Measurements from ENCODE around the gene SOX18.

DNA sequence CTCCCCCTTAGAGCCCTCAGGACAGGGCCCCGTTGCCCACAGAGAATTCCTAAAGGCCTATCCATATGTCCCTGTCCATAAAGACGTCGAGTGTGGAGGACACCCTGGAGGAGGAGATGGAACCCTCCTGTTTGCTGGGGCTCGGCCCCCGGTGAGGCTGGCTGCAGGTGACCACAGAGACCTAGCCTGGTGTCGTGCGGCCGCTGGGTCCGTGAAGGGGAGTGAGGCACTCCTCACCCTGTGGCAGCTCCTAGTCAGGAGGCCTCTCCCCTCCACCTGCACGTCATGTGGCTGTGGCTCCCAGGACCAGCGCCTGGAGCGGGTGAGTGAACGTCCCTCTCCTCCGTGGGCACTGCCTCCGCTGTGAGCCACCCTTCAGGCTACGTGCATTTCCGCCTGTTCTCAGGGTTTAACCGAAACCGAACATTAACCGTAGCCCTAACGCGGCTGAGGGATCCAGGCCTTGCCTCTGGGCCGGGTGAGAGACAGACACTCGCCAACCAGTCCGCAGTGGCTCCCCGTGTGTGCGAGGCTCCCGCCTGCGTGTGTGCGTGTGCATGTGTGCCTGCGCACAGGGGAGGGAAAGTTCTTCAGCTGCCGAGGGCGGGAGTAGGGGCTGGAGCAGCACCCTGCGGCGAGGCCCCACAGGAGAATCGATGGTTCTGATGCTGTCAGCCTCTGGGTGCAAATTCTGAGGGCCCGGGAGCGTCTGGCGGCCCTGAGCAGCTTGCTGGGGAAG, 7.6 kb upstream of the SOX18 start:
- TF ChIP-seq ZNF317 (CRISPR knock-in tag; IDR thresholded peaks at IDR 0.05) (peak; percentile 71), CHCHD3 (CRISPR knock-in tag; IDR thresholded peaks at IDR 0.05) (0 out of 2 replicates have a peak, but pooled peaks have one; percentile 4), KLF9 (CRISPR knock-in tag; IDR thresholded peaks at IDR 0.05; ENCODE audit: low read depth) (no peak), CHD4 (IDR thresholded peaks at IDR 0.05; ENCODE audit: borderline replicate concordance, low read length) (peak; percentile 74; the same call in 1 of the 2 replicates), MAFG (CRISPR knock-in tag; IDR thresholded peaks at IDR 0.05) (no peak)
- TF ChIP-seq, protein P1, sequence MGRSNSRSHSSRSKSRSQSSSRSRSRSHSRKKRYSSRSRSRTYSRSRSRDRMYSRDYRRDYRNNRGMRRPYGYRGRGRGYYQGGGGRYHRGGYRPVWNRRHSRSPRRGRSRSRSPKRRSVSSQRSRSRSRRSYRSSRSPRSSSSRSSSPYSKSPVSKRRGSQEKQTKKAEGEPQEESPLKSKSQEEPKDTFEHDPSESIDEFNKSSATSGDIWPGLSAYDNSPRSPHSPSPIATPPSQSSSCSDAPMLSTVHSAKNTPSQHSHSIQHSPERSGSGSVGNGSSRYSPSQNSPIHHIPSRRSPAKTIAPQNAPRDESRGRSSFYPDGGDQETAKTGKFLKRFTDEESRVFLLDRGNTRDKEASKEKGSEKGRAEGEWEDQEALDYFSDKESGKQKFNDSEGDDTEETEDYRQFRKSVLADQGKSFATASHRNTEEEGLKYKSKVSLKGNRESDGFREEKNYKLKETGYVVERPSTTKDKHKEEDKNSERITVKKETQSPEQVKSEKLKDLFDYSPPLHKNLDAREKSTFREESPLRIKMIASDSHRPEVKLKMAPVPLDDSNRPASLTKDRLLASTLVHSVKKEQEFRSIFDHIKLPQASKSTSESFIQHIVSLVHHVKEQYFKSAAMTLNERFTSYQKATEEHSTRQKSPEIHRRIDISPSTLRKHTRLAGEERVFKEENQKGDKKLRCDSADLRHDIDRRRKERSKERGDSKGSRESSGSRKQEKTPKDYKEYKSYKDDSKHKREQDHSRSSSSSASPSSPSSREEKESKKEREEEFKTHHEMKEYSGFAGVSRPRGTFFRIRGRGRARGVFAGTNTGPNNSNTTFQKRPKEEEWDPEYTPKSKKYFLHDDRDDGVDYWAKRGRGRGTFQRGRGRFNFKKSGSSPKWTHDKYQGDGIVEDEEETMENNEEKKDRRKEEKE (IDR thresholded peaks at IDR 0.05), result no peak
- TF ChIP-seq, protein P2, sequence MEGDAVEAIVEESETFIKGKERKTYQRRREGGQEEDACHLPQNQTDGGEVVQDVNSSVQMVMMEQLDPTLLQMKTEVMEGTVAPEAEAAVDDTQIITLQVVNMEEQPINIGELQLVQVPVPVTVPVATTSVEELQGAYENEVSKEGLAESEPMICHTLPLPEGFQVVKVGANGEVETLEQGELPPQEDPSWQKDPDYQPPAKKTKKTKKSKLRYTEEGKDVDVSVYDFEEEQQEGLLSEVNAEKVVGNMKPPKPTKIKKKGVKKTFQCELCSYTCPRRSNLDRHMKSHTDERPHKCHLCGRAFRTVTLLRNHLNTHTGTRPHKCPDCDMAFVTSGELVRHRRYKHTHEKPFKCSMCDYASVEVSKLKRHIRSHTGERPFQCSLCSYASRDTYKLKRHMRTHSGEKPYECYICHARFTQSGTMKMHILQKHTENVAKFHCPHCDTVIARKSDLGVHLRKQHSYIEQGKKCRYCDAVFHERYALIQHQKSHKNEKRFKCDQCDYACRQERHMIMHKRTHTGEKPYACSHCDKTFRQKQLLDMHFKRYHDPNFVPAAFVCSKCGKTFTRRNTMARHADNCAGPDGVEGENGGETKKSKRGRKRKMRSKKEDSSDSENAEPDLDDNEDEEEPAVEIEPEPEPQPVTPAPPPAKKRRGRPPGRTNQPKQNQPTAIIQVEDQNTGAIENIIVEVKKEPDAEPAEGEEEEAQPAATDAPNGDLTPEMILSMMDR (CRISPR knock-in tag; IDR thresholded peaks at IDR 0.05), result no peak

Measured in HepG2 (cell line).